ENCODE data around the gene FGF19. TPM values are rescaled to one million over a fixed set of nuclear protein-coding genes. Genes with fewer than 3 reads are reported as not detected.

Gene FGF19
- total RNA-seq, 1 donor from 2014 or later: not detected

DNA sequence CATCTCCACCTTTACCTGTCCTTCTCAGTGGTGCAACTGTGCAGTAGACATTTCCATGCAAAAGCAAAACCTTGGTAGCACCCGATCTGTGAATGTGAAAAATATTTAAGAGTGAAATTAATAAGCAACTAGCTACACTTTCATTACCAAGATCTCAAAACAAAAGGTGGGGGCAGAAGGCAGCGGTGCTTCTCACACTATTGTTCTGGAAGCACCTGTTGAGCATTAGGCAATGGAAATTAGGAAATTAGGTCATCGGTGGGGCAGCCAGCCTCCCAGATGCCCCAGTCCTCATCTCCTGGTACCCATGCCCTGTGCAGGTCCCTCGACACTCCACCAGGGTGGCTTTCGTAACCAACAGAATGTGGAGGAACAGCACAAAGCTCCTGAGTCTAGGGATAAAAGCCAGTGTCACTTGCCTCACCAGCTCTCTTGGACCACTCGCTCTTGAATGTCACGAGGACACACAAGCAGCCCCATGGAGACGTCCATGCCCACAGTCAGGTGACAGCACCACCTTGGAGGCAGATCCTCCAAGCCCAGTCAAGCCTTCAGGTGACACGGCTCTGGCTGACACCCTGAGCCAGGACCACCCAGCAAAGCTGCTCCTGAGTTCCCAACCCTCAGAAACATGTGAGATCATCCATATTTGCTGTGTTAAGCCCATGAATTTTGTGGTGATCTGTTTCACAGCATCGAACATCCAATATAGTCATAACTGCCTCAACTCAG is 31.9 kb downstream of the FGF19 start:
- H3K36me3 ChIP-seq: peaks cover 51% of the 10 kb centered on the region
- no peaks in the 10 kb centered on the region for H3K9me3 ChIP-seq (replicated peaks)
- no peaks in the 10 kb centered on the region for H3K27me3 ChIP-seq (ENCODE audit: low read depth)
- no peak for DNase-seq
- no peak for TF ChIP-seq CTCF (IDR thresholded peaks at IDR 0.05; ENCODE audit: borderline replicate concordance)
- intact Hi-C loops (cut with micrococcal nuclease): no loop called here
- no peak overlapping the region for H3K27ac ChIP-seq (replicated peaks)
- peaks cover 45% of the 10 kb centered on the region for H3K4me1 ChIP-seq
- H3K4me3 ChIP-seq: no peak overlapping the region

- Histone ChIP-seq H3K27me3 (ENCODE audit: low read depth) (no peaks in the 10 kb centered on the region), H3K36me3 (peaks cover 66% of the 10 kb centered on the region), H3K4me1 (peaks cover 40% of the 10 kb centered on the region), H3K9me3 (replicated peaks) (no peaks in the 10 kb centered on the region), H3K4me3 (no peak overlapping the region), H3K27ac (replicated peaks) (peak overlapping the region; percentile 63)
- intact Hi-C loops (cut with micrococcal nuclease): no loop called here
- DNase-seq: peak; percentile 87
- TF ChIP-seq CTCF (IDR thresholded peaks at IDR 0.05; ENCODE audit: borderline replicate concordance): peak; percentile 98
Measured at GRCh38 chr11:69670158-69670845, 33.5 kb downstream of the FGF19 start.

- intact Hi-C loops (cut with micrococcal nuclease): no loop called here
- Histone ChIP-seq H3K27ac (replicated peaks) (no peak overlapping the region), H3K27me3 (ENCODE audit: low read depth) (no peaks in the 10 kb centered on the region), H3K4me3 (no peak overlapping the region), H3K36me3 (peaks cover 74% of the 10 kb centered on the region), H3K9me3 (replicated peaks) (no peaks in the 10 kb centered on the region), H3K4me1 (peaks cover 33% of the 10 kb centered on the region)
- DNase-seq: no peak
- TF ChIP-seq CTCF (IDR thresholded peaks at IDR 0.05; ENCODE audit: borderline replicate concordance): no peak
Measured at GRCh38 chr11:69669486-69669885, 34.3 kb downstream of the FGF19 start.

- no peak for DNase-seq
- Histone ChIP-seq H3K27ac (replicated peaks) (no peak overlapping the region), H3K9me3 (replicated peaks) (no peaks in the 10 kb centered on the region), H3K27me3 (ENCODE audit: low read depth) (no peaks in the 10 kb centered on the region), H3K4me1 (peaks cover 17% of the 10 kb centered on the region), H3K36me3 (peaks cover 88% of the 10 kb centered on the region), H3K4me3 (no peak overlapping the region)
- intact Hi-C loops (cut with micrococcal nuclease): no loop called here
- no peak for TF ChIP-seq CTCF (IDR thresholded peaks at IDR 0.05; ENCODE audit: borderline replicate concordance)
Measured at GRCh38 chr11:69667619-69668604, 35.9 kb downstream of the FGF19 start.
